GM18520 (cell line): Measurements from ENCODE around the gene HES5.

Experiments
- ATAC-seq: cut with Tn5 transposase; IDR thresholded peaks from one replicate; pipeline ENCODE4 v1.9.1; 2021; ENCODE audit not compliant: unreplicated experiment

Gene HES5

GRCh38 chr1:2502210-2502609 is 27.9 kb downstream of the HES5 start:
- no peak for ATAC-seq

GRCh38 chr1:2501820-2502119 is 28.3 kb downstream of the HES5 start:
- no peak for ATAC-seq

GRCh38 chr1:2501041-2501819 is 28.8 kb downstream of the HES5 start:
- ATAC-seq: no peak

- ATAC-seq: no peak
These were observed 30.0 kb downstream of the HES5 start for GRCh38 chr1:2499986-2500596.

GRCh38 chr1:2499260-2499659 is 30.8 kb downstream of the HES5 start:
- ATAC-seq: no peak

- ATAC-seq: no peak
These were observed 31.4 kb downstream of the HES5 start for GRCh38 chr1:2498648-2499047.

- ATAC-seq: no peak
These were observed 32.2 kb downstream of the HES5 start for GRCh38 chr1:2497891-2498290.

- ATAC-seq: no peak
These were observed 33.3 kb downstream of the HES5 start for GRCh38 chr1:2496746-2497145.

GRCh38 chr1:2496087-2496622 is 33.9 kb downstream of the HES5 start:
- ATAC-seq: no peak

- no peak for ATAC-seq
These were observed 34.5 kb downstream of the HES5 start for GRCh38 chr1:2495546-2495945.

- ATAC-seq: no peak
These were observed 35.0 kb downstream of the HES5 start for GRCh38 chr1:2495026-2495425.

- no peak for ATAC-seq
These were observed 35.8 kb downstream of the HES5 start for GRCh38 chr1:2494323-2494693.

GRCh38 chr1:2493691-2494322 is 36.3 kb downstream of the HES5 start:
- ATAC-seq: no peak

- ATAC-seq: no peak
These were observed 36.8 kb downstream of the HES5 start for GRCh38 chr1:2493218-2493617.

- no peak for ATAC-seq
These were observed 38.0 kb downstream of the HES5 start for GRCh38 chr1:2492091-2492490.

GRCh38 chr1:2489615-2490014 is 40.4 kb downstream of the HES5 start:
- no peak for ATAC-seq

- no peak for ATAC-seq
These were observed 41.4 kb downstream of the HES5 start for GRCh38 chr1:2488688-2489087.

- ATAC-seq: no peak
These were observed 43.5 kb downstream of the HES5 start for GRCh38 chr1:2486558-2486957.

- no peak for ATAC-seq
These were observed 44.0 kb downstream of the HES5 start for GRCh38 chr1:2486041-2486440.

- ATAC-seq: no peak
These were observed 46.1 kb downstream of the HES5 start for GRCh38 chr1:2483970-2484369.

GRCh38 chr1:2483026-2483425 is 47.0 kb downstream of the HES5 start:
- ATAC-seq: no peak

GRCh38 chr1:2482588-2482987 is 47.5 kb downstream of the HES5 start:
- no peak for ATAC-seq
